AG04450 (cell line): ENCODE data around the gene RPS6KB2. TPM values are rescaled to one million over a fixed set of nuclear protein-coding genes. Genes with fewer than 3 reads are reported as not detected.
"Not testable (repeated sequence)": the region's sequence is repeated elsewhere in the genome, so short reads cannot be mapped to it uniquely, and the experiment has no call there.

ENCODE experiments used
- CTCF ChIA-PET: fragments of 300-600, 350-600 bp; formaldehyde crosslinking; extraction: SDS; loops from one replicate; lab custom pipeline; 2022; ENCODE audit warnings: antibody characterized with exemption, inconsistent platforms; lab: Charles Lee
- POLR2A ChIA-PET: fragments of 350-600 bp; formaldehyde crosslinking; extraction: SDS; loops from one replicate; lab custom pipeline; 2021; ENCODE audit warnings: antibody characterized with exemption, inconsistent platforms; lab: Yijun Ruan, JAX
- DNase-seq: peaks from one replicate; pipeline ENCODE4 v3.0.0-alpha.2; 2011; ENCODE audit warnings: low read depth, low spot score
- H3K27ac ChIP-seq: one replicate; pipeline ENCODE4 v1.5.1; 2012; ENCODE audit warnings: low read depth, low read length, control low read depth
- H3K27me3 ChIP-seq: one replicate; pipeline ENCODE4 v1.6.0; 2012; ENCODE audit warnings: low read length; ENCODE audit not compliant: control insufficient read depth, insufficient read depth
- H3K4me3 ChIP-seq: 2 replicates; pipeline ENCODE4 v1.5.1; 2011; ENCODE audit warnings: mild to moderate bottlenecking, low read depth, low read length, control low read depth
- H3K9me3 ChIP-seq: 2 replicates; pipeline ENCODE4 v1.5.1; 2012; ENCODE audit warnings: low read length; ENCODE audit not compliant: control insufficient read depth, insufficient read depth
- CTCF ChIP-seq: IDR thresholded peaks from 2 replicates; pipeline ENCODE4 v1.5.1; 2011; ENCODE audit warnings: low read depth, low read length, control low read depth, inconsistent platforms
- polyA plus RNA-seq: library from polyadenylated mRNA; depleted of rRNA; stranded (reverse); fragments of >200 nt; gene quantifications from 2 replicates; pipeline ENCODE4 v1.2.3, GENCODE V29; 2011

The RPS6KB2 gene
- polyA plus RNA-seq, 1 experiment: 36.0 TPM

GRCh38 chr11:67469508-67469811 is 41.2 kb downstream of the RPS6KB2 start:
- H3K9me3 ChIP-seq: peaks cover 3% of the 10 kb centered on the region; the same call in 1 of the 2 replicates
- ChIA-PET POLR2A (interaction anchor here (0.7 to 2.5 kb wide), 2 partner anchors 26 to 68 kb away, joined by 4 to 11 read pairs; partner anchors contain the start of genes CORO1B and PPP1CA), CTCF (interaction anchor here (2.8 kb wide), 1 partner anchor 68 kb away, joined by 15 read pairs; the partner anchor contains the start of gene PPP1CA)
- peak overlapping the region; percentile 65 for H3K27ac ChIP-seq
- peaks cover 4% of the 10 kb centered on the region for H3K27me3 ChIP-seq
- DNase-seq: no peak
- no peak for TF ChIP-seq CTCF
- H3K4me3 ChIP-seq: peak overlapping the region; percentile 71

GRCh38 chr11:67470337-67471002 is 42.2 kb downstream of the RPS6KB2 start:
- Histone ChIP-seq H3K27ac (no peak overlapping the region), H3K9me3 (peaks cover 2% of the 10 kb centered on the region; the same call in 1 of the 2 replicates), H3K4me3 (no peak overlapping the region), H3K27me3 (peaks cover 4% of the 10 kb centered on the region)
- no peak for DNase-seq
- ChIA-PET POLR2A (no interaction called here), CTCF (interaction anchor here (0.6 kb wide), 1 partner anchor 26 kb away, joined by 10 read pairs; no protein-coding TSS in a partner anchor)
- TF ChIP-seq CTCF: no peak

- Histone ChIP-seq H3K27me3 (peaks cover 4% of the 10 kb centered on the region), H3K9me3 (peaks cover 2% of the 10 kb centered on the region; the same call in 1 of the 2 replicates), H3K27ac (no peak overlapping the region), H3K4me3 (no peak overlapping the region)
- CTCF ChIA-PET: no interaction called here
- TF ChIP-seq CTCF: no peak
- DNase-seq: no peak
- POLR2A ChIA-PET: no interaction called here
These were observed 44.6 kb downstream of the RPS6KB2 start for GRCh38 chr11:67472882-67473281.

GRCh38 chr11:67476692-67477091 is 48.4 kb downstream of the RPS6KB2 start:
- H3K27ac ChIP-seq, H3K4me3 ChIP-seq, POLR2A ChIA-PET, DNase-seq, H3K27me3 ChIP-seq, H3K9me3 ChIP-seq: not testable (repeated sequence)
- CTCF ChIA-PET: interaction anchor here (2.1 kb wide), 1 partner anchor 75 kb away, joined by 8 read pairs; the partner anchor contains the start of gene PPP1CA

- POLR2A ChIA-PET, H3K27me3 ChIP-seq, H3K27ac ChIP-seq, H3K4me3 ChIP-seq, DNase-seq, H3K9me3 ChIP-seq: not testable (repeated sequence)
- CTCF ChIA-PET: interaction anchor here (2.1 kb wide), 1 partner anchor 76 kb away, joined by 8 read pairs; the partner anchor contains the start of gene PPP1CA
These were observed 49.2 kb downstream of the RPS6KB2 start for GRCh38 chr11:67477344-67478050.
